OCI-LY3 (cell line): ENCODE results near the gene FSHB.

Source experiments
- CTCF ChIP-seq: fragments of 200-600, 300-600 bp; sonication (generic); IDR thresholded peaks from 2 replicates; pipeline ENCODE4 v1.5.1; 2014; ENCODE audit warnings: antibody characterized with exemption, low read length, low read depth
- EZH2phosphoT487 ChIP-seq: fragments of 200-600 bp; shearing (Covaris generic); IDR thresholded peaks from 2 replicates; pipeline ENCODE4 v1.6.1; 2018; ENCODE audit warnings: antibody characterized with exemption, mixed run types, low read depth

- TF ChIP-seq CTCF (peak; percentile 84), EZH2phosphoT487 (no peak)
Observed at GRCh38 chr11:30196400-30197206, 34.2 kb upstream of the FSHB start.
